Epithelial cell of umbilical artery (primary cell): ENCODE data around the gene UBXN11. TPM values are rescaled to one million over a fixed set of nuclear protein-coding genes. Genes with fewer than 3 reads are reported as not detected.

Experiments used
- total RNA-seq: library from RNA; depleted of rRNA; stranded (reverse); fragments of >200 nt; gene quantifications from 2 replicates; pipeline ENCODE4 v1.2.3, GENCODE V29; 2014

The UBXN11 gene, protein sequence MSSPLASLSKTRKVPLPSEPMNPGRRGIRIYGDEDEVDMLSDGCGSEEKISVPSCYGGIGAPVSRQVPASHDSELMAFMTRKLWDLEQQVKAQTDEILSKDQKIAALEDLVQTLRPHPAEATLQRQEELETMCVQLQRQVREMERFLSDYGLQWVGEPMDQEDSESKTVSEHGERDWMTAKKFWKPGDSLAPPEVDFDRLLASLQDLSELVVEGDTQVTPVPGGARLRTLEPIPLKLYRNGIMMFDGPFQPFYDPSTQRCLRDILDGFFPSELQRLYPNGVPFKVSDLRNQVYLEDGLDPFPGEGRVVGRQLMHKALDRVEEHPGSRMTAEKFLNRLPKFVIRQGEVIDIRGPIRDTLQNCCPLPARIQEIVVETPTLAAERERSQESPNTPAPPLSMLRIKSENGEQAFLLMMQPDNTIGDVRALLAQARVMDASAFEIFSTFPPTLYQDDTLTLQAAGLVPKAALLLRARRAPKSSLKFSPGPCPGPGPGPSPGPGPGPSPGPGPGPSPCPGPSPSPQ
- total RNA-seq, result 3.2 and 3.3 TPM in 2 replicates

DNA sequence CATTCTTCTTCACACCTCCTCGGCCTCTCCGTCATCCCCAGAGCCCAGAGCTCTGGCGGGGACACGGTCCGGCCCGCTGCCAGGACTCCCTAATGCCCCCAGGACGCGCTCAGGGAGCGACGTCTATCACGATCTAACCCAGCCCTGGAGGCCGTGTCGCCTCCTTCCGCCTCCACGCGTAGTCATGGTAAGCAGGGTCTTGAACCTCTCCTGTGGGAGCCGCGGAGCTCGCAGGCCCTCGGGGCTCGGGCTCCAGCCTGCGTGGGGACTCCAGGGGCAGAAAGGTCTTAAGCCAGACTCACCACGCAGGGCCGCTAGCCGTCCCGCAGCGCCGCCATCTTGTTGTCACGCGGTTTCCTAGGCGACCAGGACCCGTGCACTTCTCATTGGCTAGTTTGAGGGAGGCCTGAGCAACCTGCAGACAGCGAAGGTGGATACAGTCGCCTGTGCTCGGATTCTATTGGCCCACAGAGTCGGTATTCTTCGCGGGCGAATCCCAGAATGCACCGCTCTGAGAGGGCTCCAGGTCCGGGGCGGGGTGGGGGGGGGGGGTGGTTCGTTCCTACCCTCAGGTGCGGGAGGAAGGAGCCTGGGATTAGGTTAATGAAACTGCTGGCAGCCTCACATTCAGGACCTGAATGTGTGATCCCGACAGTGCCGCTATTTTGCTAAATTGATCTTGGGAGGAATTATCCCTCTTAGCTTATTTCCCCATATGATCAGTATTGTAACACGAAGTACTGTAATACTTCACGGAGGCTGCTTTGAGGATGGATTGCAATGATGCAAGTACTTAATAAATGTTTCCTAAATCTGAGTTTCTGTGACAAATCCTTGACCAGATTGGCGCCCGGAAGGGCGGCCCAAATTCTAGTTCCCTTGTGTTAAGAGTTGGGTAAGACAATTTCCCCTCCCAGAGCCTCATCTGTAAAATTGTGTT is at the start of gene UBXN11:
Gene UBXN11, minus strand, starts transcription at position 347 of the 940 bp plus-strand sequence. CDS start 3,753 bp downstream, outside the sequence.

DNA sequence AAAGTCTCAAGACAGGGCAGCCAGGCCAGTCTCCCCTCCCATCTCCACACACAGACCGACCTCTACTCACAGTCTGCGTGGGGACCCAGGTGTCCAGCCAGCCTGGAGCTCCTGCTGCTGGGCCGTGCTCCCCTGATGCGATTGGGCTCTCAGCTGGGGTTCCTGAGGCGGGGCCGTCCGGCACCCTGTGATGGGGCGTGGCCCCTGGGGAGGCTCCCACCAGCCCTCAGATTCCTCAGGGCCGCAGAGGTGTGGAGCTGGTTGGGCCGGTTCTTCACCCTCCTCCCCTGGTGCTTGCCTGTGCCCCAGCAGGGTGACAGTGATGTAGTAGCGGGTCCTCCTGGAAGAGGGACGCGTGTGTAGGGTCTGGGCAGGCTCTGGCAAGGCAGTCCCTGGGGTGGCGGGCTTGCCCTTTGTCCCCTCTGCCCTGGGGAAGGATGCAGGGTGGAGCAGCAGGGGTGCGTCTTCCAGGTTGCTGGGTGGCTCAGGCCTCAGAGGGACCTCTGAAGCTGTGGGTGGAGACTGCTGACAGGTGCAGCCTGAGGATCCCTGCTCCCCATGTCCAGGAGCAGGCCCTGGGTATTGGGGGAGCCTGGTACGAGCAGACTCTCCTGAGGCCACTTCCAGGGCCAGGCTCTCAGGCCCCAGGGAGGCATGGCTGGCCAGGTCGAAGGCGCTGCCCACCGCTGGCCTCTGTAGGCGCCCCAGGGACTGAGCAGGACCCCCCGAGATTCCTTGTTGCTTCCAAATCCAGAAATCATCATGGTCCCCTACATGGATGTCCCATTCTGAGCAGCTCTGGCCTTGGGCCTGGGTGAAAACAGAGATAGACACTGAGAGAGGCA is 47.8 kb upstream of the UBXN11 start, which contains the start of gene CRYBG2:
Gene CRYBG2, minus strand, starts transcription at position 155 of the 845 bp plus-strand sequence. CDS start 7,473 bp downstream, outside the sequence.

DNA sequence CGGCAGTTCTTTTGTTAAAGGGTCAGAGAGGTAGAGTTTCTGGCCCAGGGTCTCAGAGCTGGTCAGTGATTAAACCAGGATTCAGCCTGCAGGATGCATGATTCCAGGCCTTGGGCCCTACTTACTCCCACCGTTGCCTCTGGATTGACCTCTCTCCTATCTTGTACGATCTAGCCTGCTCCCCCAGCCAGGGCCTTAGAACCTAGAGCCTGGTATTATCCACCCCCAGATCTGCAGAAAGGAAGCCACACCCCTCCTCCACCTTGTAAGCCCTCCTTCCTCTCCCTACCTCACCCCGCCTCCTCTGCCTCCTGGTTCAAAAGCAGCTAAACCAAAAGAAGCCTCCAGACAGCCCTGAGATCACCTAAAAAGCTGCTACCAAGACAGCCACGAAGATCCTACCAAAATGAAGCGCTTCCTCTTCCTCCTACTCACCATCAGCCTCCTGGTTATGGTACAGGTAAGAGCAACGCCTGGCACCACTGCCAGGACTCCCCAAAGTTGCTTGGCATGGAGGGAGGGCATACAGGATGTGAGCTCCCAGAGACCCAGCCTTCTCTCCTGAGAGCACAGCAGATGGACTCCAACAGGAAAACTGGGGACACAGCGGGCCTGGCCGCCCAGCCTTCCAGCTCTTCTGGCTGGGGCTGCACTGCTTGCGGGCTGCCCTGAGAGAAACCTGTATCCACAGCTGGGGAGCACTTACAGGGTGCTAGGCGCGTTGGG is 11.3 kb upstream of the UBXN11 start, which contains the start of gene CD52:
Gene CD52, plus strand, starts transcription at position 347 of the 726 bp plus-strand sequence. Its CDS starts 60 bp downstream, at position 407.

DNA sequence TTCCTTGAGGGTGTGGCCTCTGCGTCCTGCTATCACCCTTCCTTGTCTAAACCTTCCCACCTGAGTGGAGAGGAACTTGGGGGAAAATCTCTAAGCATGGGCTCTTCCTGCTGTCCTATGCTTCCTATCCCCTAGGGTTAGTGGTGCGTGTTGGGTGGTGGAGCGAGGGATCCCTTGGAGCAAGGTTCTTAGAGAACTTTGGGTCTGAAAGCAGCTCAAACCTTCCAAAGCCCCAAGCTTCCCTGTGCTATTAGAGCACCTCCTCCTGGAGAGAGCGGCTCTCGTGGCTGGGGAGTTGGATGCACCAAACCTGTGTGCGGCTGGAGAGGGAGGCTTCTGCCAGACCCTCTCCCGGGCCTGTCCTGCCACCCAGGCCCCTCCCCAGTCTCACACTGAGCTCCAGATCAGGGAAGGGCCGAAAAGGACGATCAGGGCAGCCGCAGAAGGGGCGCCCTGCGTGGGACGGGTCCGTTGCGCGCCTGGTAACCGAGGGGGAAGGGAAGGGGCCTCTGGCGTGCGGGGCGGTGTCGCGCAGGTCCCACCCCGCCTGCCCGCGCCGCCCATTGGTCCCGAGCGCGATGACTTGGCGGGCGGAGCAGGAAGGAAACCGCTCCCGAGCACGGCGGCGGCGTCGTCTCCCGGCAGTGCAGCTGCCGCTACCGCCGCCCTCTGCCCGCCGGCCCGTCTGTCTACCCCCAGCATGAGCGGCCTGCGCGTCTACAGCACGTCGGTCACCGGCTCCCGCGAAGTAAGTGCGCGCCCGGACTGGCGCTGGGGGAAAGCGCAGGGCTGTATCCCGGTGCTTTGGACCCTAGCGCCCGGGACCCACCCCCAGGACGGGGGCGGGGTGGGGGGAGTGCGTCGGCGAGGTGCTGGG is 26.7 kb downstream of the UBXN11 start, which contains the start of gene SH3BGRL3:
Gene SH3BGRL3, plus strand, starts transcription at position 631 of the 877 bp plus-strand sequence. Its CDS starts 70 bp downstream, at position 701.

DNA sequence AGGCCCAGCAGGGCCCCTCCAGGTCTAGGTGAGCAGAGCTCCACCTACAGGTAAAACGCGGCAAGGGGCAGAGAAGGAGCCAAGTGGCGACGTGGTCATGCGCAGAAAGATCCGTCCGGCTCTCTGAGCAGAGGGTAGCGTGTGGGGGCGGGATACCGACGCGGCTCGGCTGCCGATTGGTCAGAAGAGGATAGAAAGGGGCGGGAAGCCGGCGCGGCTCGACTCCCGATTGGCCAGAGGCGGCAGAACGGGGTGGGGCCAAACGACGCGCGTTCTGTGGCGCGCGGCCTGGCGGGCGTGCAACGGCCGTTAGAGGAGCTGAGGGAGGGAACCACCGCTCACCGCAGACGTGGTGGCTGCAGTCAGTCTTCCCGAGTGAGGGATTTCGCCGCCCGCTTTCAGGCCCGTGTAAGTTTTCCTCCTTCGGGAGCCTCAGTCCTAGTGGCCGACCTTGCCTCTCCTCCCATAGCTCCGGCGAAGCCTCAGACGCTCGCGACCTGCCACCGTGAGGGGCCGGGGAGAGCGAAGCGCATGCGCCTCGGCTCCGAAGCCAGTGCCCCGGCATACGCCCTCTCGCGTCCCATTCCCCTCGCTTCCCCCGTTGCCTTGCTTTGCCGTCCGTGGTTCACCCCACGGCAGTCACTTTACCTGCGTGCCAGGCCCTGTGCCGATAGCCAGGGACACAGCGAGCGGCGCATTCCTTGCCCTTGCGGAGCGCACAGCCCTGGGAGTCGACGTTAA is 72.4 kb downstream of the UBXN11 start, which contains the start of gene CEP85:
Gene CEP85, plus strand, starts transcription at position 298 of the 741 bp plus-strand sequence. CDS start 5,584 bp downstream, outside the sequence.

Other genes starting within 250 kb of the UBXN11 start
- not detected in 2 replicates for gene TRIM63, start 239.0 kb downstream of the UBXN11 start, total RNA-seq
- gene PDIK1L, start 194.8 kb downstream of the UBXN11 start, total RNA-seq, result 4.5 and 7.4 TPM in 2 replicates
- 2.1 and 3.9 TPM in 2 replicates for gene FAM110D, start 147.6 kb downstream of the UBXN11 start, total RNA-seq
- not detected in 2 replicates for gene C1orf232, start 137.7 kb downstream of the UBXN11 start, total RNA-seq
- gene ZNF593, start 136.7 kb downstream of the UBXN11 start, total RNA-seq, result 19.9 and 36.4 TPM in 2 replicates
- not detected in 2 replicates for gene ZNF593OS, start 134.8 kb downstream of the UBXN11 start, total RNA-seq
- gene CNKSR1, start 129.1 kb downstream of the UBXN11 start, total RNA-seq, result 0.30 TPM in 1 of 2 replicates, not detected in the other
- not detected in 2 replicates for gene CATSPER4, start 116.0 kb downstream of the UBXN11 start, total RNA-seq
- 8.8 and 14.7 TPM in 2 replicates for gene CEP85, start 72.4 kb downstream of the UBXN11 start, total RNA-seq
- 10.1 and 19.0 TPM in 2 replicates for gene SH3BGRL3, start 26.6 kb downstream of the UBXN11 start, total RNA-seq
- not detected in 2 replicates for gene CD52, start 11.3 kb upstream of the UBXN11 start, total RNA-seq
- under 0.01 TPM in 1 of 2 replicates, not detected in the other for gene CRYBG2, start 47.5 kb upstream of the UBXN11 start, total RNA-seq
- gene ZNF683, start 66.1 kb upstream of the UBXN11 start, total RNA-seq, result not detected in 2 replicates
- gene LIN28A, start 104.2 kb upstream of the UBXN11 start, total RNA-seq, result not detected in 2 replicates
- 46.4 and 63.1 TPM in 2 replicates for gene DHDDS, start 125.7 kb upstream of the UBXN11 start, total RNA-seq
- gene HMGN2, start 165.8 kb upstream of the UBXN11 start, total RNA-seq, result 183 and 319 TPM in 2 replicates
- gene RPS6KA1, start 223.1 kb upstream of the UBXN11 start, total RNA-seq, result 11.4 and 28.9 TPM in 2 replicates